Measurements from ENCODE around the gene SHCBP1L.
"Not testable (repeated sequence)": the region's sequence is repeated elsewhere in the genome, so short reads cannot be mapped to it uniquely, and the experiment has no call there.

The SHCBP1L gene

DNA sequence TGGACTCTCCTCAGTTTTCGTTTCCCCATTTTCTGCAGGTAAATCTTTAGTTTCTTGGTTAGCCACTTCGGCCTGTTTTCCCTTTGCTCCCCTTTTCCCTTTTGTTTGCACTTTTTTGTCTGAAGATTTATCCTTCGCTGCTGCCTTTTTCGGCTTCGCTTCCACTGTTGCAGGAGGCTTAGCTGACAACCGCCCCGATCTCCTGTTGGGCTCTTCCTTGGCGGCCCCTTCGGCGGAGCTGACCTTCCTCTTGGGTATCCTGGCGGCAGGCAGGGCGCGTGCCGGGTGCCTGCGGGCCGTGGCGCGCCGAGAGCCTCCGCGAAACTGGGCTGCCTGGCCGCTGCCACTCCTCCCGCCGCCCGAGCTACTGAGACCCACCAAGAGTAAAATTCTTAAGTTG, 10.8 kb downstream of the SHCBP1L start:
- POLR2A ChIA-PET, CTCF ChIA-PET: not testable (repeated sequence)
- DNase-seq (ENCODE audit: extremely low spot score), result peak; percentile 45
- TF ChIP-seq L3MBTL2 (conservative IDR thresholded peaks at IDR 0.05), result peak; percentile 67

DNA sequence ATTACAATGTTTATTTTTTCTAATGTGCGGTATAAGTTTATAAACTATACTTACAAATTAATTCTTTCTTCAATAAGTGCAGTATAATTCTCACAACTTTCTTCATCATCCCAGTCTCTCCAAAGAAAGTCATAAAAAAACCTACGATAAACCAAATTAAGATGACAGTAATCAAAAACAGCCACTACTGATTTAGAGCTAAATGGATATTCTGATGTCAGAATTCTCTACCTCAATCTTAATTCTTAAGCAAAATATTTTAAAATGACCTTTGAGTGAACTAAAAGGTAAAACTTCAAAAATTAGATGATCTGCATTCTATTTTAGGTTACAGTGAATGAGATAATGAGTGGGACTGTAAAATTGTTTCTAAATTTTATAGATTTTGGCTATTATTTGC, 13.6 kb downstream of the SHCBP1L start:
- ChIA-PET CTCF (no interaction called here), POLR2A (no interaction called here)
- no peak for TF ChIP-seq HDGF (IDR thresholded peaks at IDR 0.05; ENCODE audit: borderline replicate concordance)
- TF ChIP-seq LEF1 (IDR thresholded peaks at IDR 0.05; ENCODE audit: borderline replicate concordance), result no peak
- TF ChIP-seq TARDBP (IDR thresholded peaks at IDR 0.05), result no peak
- TF ChIP-seq NFRKB (IDR thresholded peaks at IDR 0.05), result no peak
- no peak for TF ChIP-seq FOXK2 (IDR thresholded peaks at IDR 0.05)
- no peak for TF ChIP-seq ARNT (IDR thresholded peaks at IDR 0.05)
- TF ChIP-seq SUZ12 (IDR thresholded peaks at IDR 0.05), result no peak
- TF ChIP-seq L3MBTL2 (conservative IDR thresholded peaks at IDR 0.05), result no peak
- TF ChIP-seq, protein P1, sequence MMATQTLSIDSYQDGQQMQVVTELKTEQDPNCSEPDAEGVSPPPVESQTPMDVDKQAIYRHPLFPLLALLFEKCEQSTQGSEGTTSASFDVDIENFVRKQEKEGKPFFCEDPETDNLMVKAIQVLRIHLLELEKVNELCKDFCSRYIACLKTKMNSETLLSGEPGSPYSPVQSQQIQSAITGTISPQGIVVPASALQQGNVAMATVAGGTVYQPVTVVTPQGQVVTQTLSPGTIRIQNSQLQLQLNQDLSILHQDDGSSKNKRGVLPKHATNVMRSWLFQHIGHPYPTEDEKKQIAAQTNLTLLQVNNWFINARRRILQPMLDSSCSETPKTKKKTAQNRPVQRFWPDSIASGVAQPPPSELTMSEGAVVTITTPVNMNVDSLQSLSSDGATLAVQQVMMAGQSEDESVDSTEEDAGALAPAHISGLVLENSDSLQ (IDR thresholded peaks at IDR 0.05), result no peak
- TF ChIP-seq BHLHE40 (IDR thresholded peaks at IDR 0.05; ENCODE audit: borderline replicate concordance), result no peak
- no peak for TF ChIP-seq FOXM1 (IDR thresholded peaks at IDR 0.05; ENCODE audit: borderline replicate concordance)
- no peak for DNase-seq (ENCODE audit: extremely low spot score)

DNA sequence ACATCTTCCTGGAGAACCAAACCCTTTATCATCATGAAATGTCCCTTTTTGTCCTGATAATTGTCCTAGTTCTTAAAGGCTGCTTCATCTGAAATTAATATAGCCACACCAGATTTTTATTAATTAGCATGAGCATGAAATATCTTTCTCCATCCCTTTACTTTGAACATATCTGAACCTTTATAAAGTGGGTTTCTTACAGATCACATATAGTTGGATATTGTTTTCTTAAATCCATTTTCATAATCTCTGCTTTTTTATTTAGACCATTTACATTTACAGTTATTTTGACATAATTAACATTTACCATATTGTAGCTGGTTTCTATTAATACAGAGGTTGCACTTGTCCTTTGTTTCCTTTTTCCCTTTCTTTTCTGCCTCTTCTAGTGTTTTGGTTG, 17.2 kb downstream of the SHCBP1L start:
- ChIA-PET POLR2A (no interaction called here), CTCF (no interaction called here)
- no peak for TF ChIP-seq HDGF (IDR thresholded peaks at IDR 0.05; ENCODE audit: borderline replicate concordance)
- no peak for TF ChIP-seq FOXA1 (IDR thresholded peaks at IDR 0.05)
- TF ChIP-seq LEF1 (IDR thresholded peaks at IDR 0.05; ENCODE audit: borderline replicate concordance), result no peak
- no peak for TF ChIP-seq ARNT (IDR thresholded peaks at IDR 0.05)
- no peak for DNase-seq (ENCODE audit: extremely low spot score)

DNA sequence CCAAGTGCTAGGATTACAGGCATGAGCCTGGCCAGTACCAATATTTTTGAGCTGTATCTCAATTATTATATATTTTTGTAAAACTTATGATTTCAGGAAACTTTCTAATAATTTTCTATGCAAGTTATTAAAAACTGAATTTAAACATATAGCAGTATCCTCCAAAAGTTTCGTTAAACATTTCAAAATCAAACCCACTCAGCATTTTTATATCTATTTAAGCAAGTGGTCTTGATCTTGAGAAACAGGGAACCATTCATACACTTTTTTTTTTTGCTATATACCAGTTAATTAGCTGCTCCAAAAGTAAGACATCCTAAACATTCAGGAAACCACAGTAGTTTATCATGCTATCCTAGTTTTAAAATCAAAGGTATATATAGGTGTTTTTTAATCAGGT, 22.0 kb downstream of the SHCBP1L start:
- CTCF ChIA-PET, result interaction anchor here (0.6 to 0.7 kb wide), 2 partner anchors 304 to 617 kb away, joined by 3 to 4 read pairs; no protein-coding TSS in a partner anchor
- no peak for DNase-seq (ENCODE audit: extremely low spot score)
- POLR2A ChIA-PET, result no interaction called here
- TF ChIP-seq NFRKB (IDR thresholded peaks at IDR 0.05) (no peak), FOXM1 (IDR thresholded peaks at IDR 0.05; ENCODE audit: borderline replicate concordance) (no peak), TARDBP (IDR thresholded peaks at IDR 0.05) (no peak), CTBP1 (IDR thresholded peaks at IDR 0.05; ENCODE audit: borderline replicate concordance) (no peak), SP1 (IDR thresholded peaks at IDR 0.05) (no peak), LEF1 (IDR thresholded peaks at IDR 0.05; ENCODE audit: borderline replicate concordance) (no peak), L3MBTL2 (conservative IDR thresholded peaks at IDR 0.05) (no peak), HDGF (IDR thresholded peaks at IDR 0.05; ENCODE audit: borderline replicate concordance) (no peak)

DNA sequence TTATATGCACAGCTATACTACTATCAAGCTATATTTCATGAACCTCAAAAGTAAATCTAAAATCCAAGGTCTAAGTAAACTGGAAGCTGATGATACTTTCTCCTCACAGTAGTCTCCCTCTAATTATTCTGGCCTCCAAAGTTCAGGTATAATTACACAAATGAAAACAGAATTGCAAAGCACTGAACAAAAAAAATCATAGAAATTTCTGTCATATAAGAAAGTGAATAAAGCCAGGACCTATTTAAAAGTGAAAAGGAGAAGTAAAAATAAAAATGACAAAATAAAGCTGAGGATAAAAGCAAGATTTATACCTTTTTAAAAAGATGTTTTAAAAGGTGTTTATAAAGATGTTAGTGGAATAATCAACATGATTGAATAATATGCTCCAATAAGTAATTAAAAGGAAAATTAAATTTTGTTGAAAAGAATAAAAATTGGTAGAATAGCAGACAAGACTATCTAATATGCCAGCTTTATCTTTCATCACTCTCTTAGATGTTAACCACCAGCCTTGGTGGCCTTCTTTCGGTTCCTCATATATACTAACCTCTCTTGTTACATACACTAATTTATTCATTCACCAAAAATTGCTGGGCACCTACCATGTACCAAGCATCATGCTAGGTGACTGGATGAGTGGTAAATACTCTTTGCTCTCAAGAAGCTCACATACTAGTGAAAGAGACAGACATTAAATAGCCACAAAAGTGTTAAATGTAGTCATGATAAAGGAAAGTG, 25.1 kb downstream of the SHCBP1L start:
- TF ChIP-seq L3MBTL2 (conservative IDR thresholded peaks at IDR 0.05) (no peak), ARNT (IDR thresholded peaks at IDR 0.05) (no peak), SUZ12 (IDR thresholded peaks at IDR 0.05) (no peak), HDGF (IDR thresholded peaks at IDR 0.05; ENCODE audit: borderline replicate concordance) (no peak), ZNF384 (IDR thresholded peaks at IDR 0.05) (no peak), TARDBP (IDR thresholded peaks at IDR 0.05) (no peak), FOXA1 (IDR thresholded peaks at IDR 0.05) (no peak)
- TF ChIP-seq, protein P1 (IDR thresholded peaks at IDR 0.05), result no peak
- ChIA-PET POLR2A (no interaction called here), CTCF (no interaction called here)
- DNase-seq (ENCODE audit: extremely low spot score), result no peak

DNA sequence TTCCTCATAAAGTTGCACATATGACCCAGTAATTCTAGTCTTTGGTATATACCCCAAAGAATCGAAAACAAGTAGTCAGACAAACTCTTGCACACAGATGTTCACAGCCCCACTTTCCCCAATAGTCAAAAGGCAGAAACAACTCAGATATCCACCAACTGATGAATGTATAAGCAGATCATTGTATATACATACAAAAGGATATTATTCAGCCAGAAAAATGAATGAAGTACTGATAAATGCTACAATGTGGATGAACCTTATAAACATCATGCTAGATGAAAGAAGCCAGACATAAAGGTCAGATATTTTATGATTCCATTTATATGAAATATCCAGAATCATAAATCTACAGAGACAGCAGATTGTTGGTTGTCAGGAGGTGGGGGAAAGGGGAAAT, 27.3 kb downstream of the SHCBP1L start:
- TF ChIP-seq L3MBTL2 (conservative IDR thresholded peaks at IDR 0.05) (no peak), BHLHE40 (IDR thresholded peaks at IDR 0.05; ENCODE audit: borderline replicate concordance) (no peak), CTBP1 (IDR thresholded peaks at IDR 0.05; ENCODE audit: borderline replicate concordance) (no peak), FOXM1 (IDR thresholded peaks at IDR 0.05; ENCODE audit: borderline replicate concordance) (no peak), ELF4 (IDR thresholded peaks at IDR 0.05) (no peak), LEF1 (IDR thresholded peaks at IDR 0.05; ENCODE audit: borderline replicate concordance) (no peak), HDGF (IDR thresholded peaks at IDR 0.05; ENCODE audit: borderline replicate concordance) (no peak), FOXK2 (IDR thresholded peaks at IDR 0.05) (no peak), SUZ12 (IDR thresholded peaks at IDR 0.05) (no peak), TARDBP (IDR thresholded peaks at IDR 0.05) (no peak), ARNT (IDR thresholded peaks at IDR 0.05) (no peak), NFRKB (IDR thresholded peaks at IDR 0.05) (no peak), FOXA1 (IDR thresholded peaks at IDR 0.05) (no peak), SP1 (IDR thresholded peaks at IDR 0.05) (no peak)
- TF ChIP-seq, protein P1 (IDR thresholded peaks at IDR 0.05), result no peak
- ChIA-PET POLR2A (no interaction called here), CTCF (no interaction called here)
- DNase-seq (ENCODE audit: extremely low spot score), result no peak

DNA sequence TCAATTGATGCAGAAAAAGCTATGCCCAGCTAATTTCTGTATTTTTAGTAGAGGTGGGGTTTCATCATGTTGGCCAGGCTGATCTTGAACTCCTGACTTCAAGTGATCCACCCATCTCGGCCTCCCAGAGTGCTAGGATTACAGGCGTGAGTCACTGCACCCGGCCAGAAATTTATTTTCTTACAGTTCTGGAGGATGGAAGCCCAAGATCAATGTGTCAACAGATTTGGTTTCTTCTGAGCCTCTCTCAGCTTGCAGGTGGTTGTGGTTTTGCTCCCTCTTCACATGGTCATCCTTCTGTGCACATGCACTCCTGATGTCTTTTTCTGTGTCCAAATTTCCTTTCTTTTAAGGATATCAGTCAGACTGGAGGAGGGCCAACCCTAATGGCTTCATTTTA, 35.6 kb downstream of the SHCBP1L start:
- ChIA-PET CTCF (interaction anchor here (0.7 kb wide), 1 partner anchor 52 kb away, joined by 3 read pairs; no protein-coding TSS in a partner anchor), POLR2A (no interaction called here)
- no peak for TF ChIP-seq CTBP1 (IDR thresholded peaks at IDR 0.05; ENCODE audit: borderline replicate concordance)
- no peak for TF ChIP-seq SP1 (IDR thresholded peaks at IDR 0.05)
- no peak for TF ChIP-seq BHLHE40 (IDR thresholded peaks at IDR 0.05; ENCODE audit: borderline replicate concordance)
- TF ChIP-seq FOXK2 (IDR thresholded peaks at IDR 0.05), result no peak
- TF ChIP-seq NFRKB (IDR thresholded peaks at IDR 0.05), result no peak
- TF ChIP-seq HDGF (IDR thresholded peaks at IDR 0.05; ENCODE audit: borderline replicate concordance), result no peak
- TF ChIP-seq FOXA1 (IDR thresholded peaks at IDR 0.05), result no peak
- TF ChIP-seq LEF1 (IDR thresholded peaks at IDR 0.05; ENCODE audit: borderline replicate concordance), result no peak
- TF ChIP-seq SUZ12 (IDR thresholded peaks at IDR 0.05), result no peak
- no peak for TF ChIP-seq ELF4 (IDR thresholded peaks at IDR 0.05)
- TF ChIP-seq ZNF384 (IDR thresholded peaks at IDR 0.05), result no peak
- no peak for TF ChIP-seq ARNT (IDR thresholded peaks at IDR 0.05)
- TF ChIP-seq, protein P1 (IDR thresholded peaks at IDR 0.05), result no peak
- TF ChIP-seq FOXM1 (IDR thresholded peaks at IDR 0.05; ENCODE audit: borderline replicate concordance), result no peak
- no peak for TF ChIP-seq L3MBTL2 (conservative IDR thresholded peaks at IDR 0.05)
- no peak for TF ChIP-seq TARDBP (IDR thresholded peaks at IDR 0.05)
- no peak for DNase-seq (ENCODE audit: extremely low spot score)

All from HEK293T (cell line).